ENCODE measurements around the gene ZNF621. TPM values are rescaled to one million over a fixed set of nuclear protein-coding genes. Genes with fewer than 3 reads are reported as not detected.

Gene ZNF621
- total and polyA plus RNA-seq, 2 donors = 10.9 to 22.8 TPM

- Histone ChIP-seq H3K4me3 (ENCODE audit: low read depth, low read length) (no peak overlapping the region), H3K4me1 (ENCODE audit: insufficient read depth) (no peaks in the 10 kb centered on the region), H3K36me3 (ENCODE audit: insufficient read depth) (no peaks in the 10 kb centered on the region), H3K27ac (ENCODE audit: low read depth) (no peak overlapping the region)
- WGBS = 43% methylated on average over 2 of the region's 2 CpGs
- no peak for DNase-seq (ENCODE audit: extremely low spot score)
These were observed 47.8 kb downstream of the ZNF621 start for GRCh38 chr3:40572588-40572987.

GRCh38 chr3:40574050-40574449 is 49.3 kb downstream of the ZNF621 start:
- 94% methylated on average over 2 of the region's 2 CpGs for WGBS
- Histone ChIP-seq H3K27ac (ENCODE audit: low read depth) (no peak overlapping the region), H3K36me3 (ENCODE audit: insufficient read depth) (no peaks in the 10 kb centered on the region), H3K4me3 (ENCODE audit: low read depth, low read length) (no peak overlapping the region), H3K4me1 (ENCODE audit: insufficient read depth) (no peaks in the 10 kb centered on the region)
- DNase-seq (ENCODE audit: extremely low spot score) = no peak

- H3K27ac ChIP-seq (ENCODE audit: low read depth) = no peak overlapping the region
- no peak for DNase-seq (ENCODE audit: extremely low spot score)
- H3K4me1 ChIP-seq (ENCODE audit: insufficient read depth) = no peaks in the 10 kb centered on the region
- no peak overlapping the region for H3K4me3 ChIP-seq (ENCODE audit: low read depth, low read length)
- H3K36me3 ChIP-seq (ENCODE audit: insufficient read depth) = no peaks in the 10 kb centered on the region
- 71% methylated on average over 5 of the region's 5 CpGs for WGBS
These were observed 49.9 kb downstream of the ZNF621 start for GRCh38 chr3:40574661-40575060.

GRCh38 chr3:40576396-40576795 is 51.6 kb downstream of the ZNF621 start:
- Histone ChIP-seq H3K36me3 (ENCODE audit: insufficient read depth) (no peaks in the 10 kb centered on the region), H3K27ac (ENCODE audit: low read depth) (no peak overlapping the region), H3K4me3 (ENCODE audit: low read depth, low read length) (no peak overlapping the region), H3K4me1 (ENCODE audit: insufficient read depth) (no peaks in the 10 kb centered on the region)
- DNase-seq (ENCODE audit: extremely low spot score) = no peak
- 75% methylated on average over 4 of the region's 4 CpGs for WGBS

- 0% methylated on average over 2 of the region's 2 CpGs for WGBS
- peak; percentile 25 for DNase-seq (ENCODE audit: extremely low spot score)
These were observed 55.8 kb downstream of the ZNF621 start for GRCh38 chr3:40580494-40581091.

GRCh38 chr3:40581166-40581565 is 56.4 kb downstream of the ZNF621 start:
- WGBS = 92% methylated on average over 1 of the region's 1 CpG
- no peaks in the 10 kb centered on the region for H3K36me3 ChIP-seq (ENCODE audit: insufficient read depth)
- no peak overlapping the region for H3K27ac ChIP-seq (ENCODE audit: low read depth)
- DNase-seq (ENCODE audit: extremely low spot score) = no peak
- no peaks in the 10 kb centered on the region for H3K4me1 ChIP-seq (ENCODE audit: insufficient read depth)
- no peak overlapping the region for H3K4me3 ChIP-seq (ENCODE audit: low read depth, low read length)

More at GRCh38 chr3:40580494-40581091, 55.8 kb downstream of the ZNF621 start:
- Histone ChIP-seq H3K4me3 (ENCODE audit: low read depth, low read length) (no peak overlapping the region), H3K4me1 (ENCODE audit: insufficient read depth) (no peaks in the 10 kb centered on the region), H3K27ac (ENCODE audit: low read depth) (no peak overlapping the region), H3K36me3 (ENCODE audit: insufficient read depth) (no peaks in the 10 kb centered on the region)

GRCh38 chr3:40582401-40583027 is 57.8 kb downstream of the ZNF621 start:
- no peaks in the 10 kb centered on the region for H3K36me3 ChIP-seq (ENCODE audit: insufficient read depth)
- H3K27ac ChIP-seq (ENCODE audit: low read depth) = no peak overlapping the region
- 43% methylated on average over 2 of the region's 2 CpGs for WGBS
- no peak overlapping the region for H3K4me3 ChIP-seq (ENCODE audit: low read depth, low read length)
- DNase-seq (ENCODE audit: extremely low spot score) = no peak
- H3K4me1 ChIP-seq (ENCODE audit: insufficient read depth) = no peaks in the 10 kb centered on the region

- H3K4me1 ChIP-seq (ENCODE audit: insufficient read depth) = no peaks in the 10 kb centered on the region
- H3K36me3 ChIP-seq (ENCODE audit: insufficient read depth) = no peaks in the 10 kb centered on the region
- WGBS = 84% methylated on average over 7 of the region's 7 CpGs
- DNase-seq (ENCODE audit: extremely low spot score) = no peak
- no peak overlapping the region for H3K4me3 ChIP-seq (ENCODE audit: low read depth, low read length)
- H3K27ac ChIP-seq (ENCODE audit: low read depth) = no peak overlapping the region
These were observed 58.9 kb downstream of the ZNF621 start for GRCh38 chr3:40583691-40584090.

GRCh38 chr3:40584625-40585189 is 59.9 kb downstream of the ZNF621 start:
- DNase-seq (ENCODE audit: extremely low spot score) = peak; percentile 55
- 15% methylated on average over 15 of the region's 15 CpGs for WGBS
- H3K36me3 ChIP-seq (ENCODE audit: insufficient read depth) = no peaks in the 10 kb centered on the region
- no peak overlapping the region for H3K4me3 ChIP-seq (ENCODE audit: low read depth, low read length)
- no peaks in the 10 kb centered on the region for H3K4me1 ChIP-seq (ENCODE audit: insufficient read depth)
- no peak overlapping the region for H3K27ac ChIP-seq (ENCODE audit: low read depth)

- 93% methylated on average over 6 of the region's 6 CpGs for WGBS
- no peak for DNase-seq (ENCODE audit: extremely low spot score)
These were observed 60.7 kb downstream of the ZNF621 start for GRCh38 chr3:40585381-40586016.

GRCh38 chr3:40586901-40587300 is 62.1 kb downstream of the ZNF621 start:
- DNase-seq (ENCODE audit: extremely low spot score) = no peak
- Histone ChIP-seq H3K4me1 (ENCODE audit: insufficient read depth) (no peaks in the 10 kb centered on the region), H3K36me3 (ENCODE audit: insufficient read depth) (no peaks in the 10 kb centered on the region), H3K4me3 (ENCODE audit: low read depth, low read length) (no peak overlapping the region), H3K27ac (ENCODE audit: low read depth) (no peak overlapping the region)
- 92% methylated on average over 1 of the region's 1 CpG for WGBS

More at GRCh38 chr3:40585381-40586016, 60.7 kb downstream of the ZNF621 start:
- no peak overlapping the region for H3K4me3 ChIP-seq (ENCODE audit: low read depth, low read length)
- H3K36me3 ChIP-seq (ENCODE audit: insufficient read depth) = no peaks in the 10 kb centered on the region
- no peaks in the 10 kb centered on the region for H3K4me1 ChIP-seq (ENCODE audit: insufficient read depth)
- H3K27ac ChIP-seq (ENCODE audit: low read depth) = no peak overlapping the region

- Histone ChIP-seq H3K4me3 (ENCODE audit: low read depth, low read length) (no peak overlapping the region), H3K4me1 (ENCODE audit: insufficient read depth) (no peaks in the 10 kb centered on the region), H3K27ac (ENCODE audit: low read depth) (no peak overlapping the region), H3K36me3 (ENCODE audit: insufficient read depth) (no peaks in the 10 kb centered on the region)
- WGBS = 96% methylated on average over 5 of the region's 5 CpGs
- no peak for DNase-seq (ENCODE audit: extremely low spot score)
These were observed 63.6 kb downstream of the ZNF621 start for GRCh38 chr3:40588406-40588805.

Data from urinary bladder (tissue), 4 donors.